ENCODE results near the gene C1QTNF5. TPM values are rescaled to one million over a fixed set of nuclear protein-coding genes. Genes with fewer than 3 reads are reported as not detected.

C1QTNF5 gene
- total and polyA plus RNA-seq, 2 donors from 2014 or later, result 40.4 to 42.8 TPM

- no peaks in the 10 kb centered on the region for H3K9me3 ChIP-seq (ENCODE audit: control insufficient read depth in 2 of 3, insufficient read depth in 1 of 3, low read length in 3 of 3)
- no peak overlapping the region for H3K9ac ChIP-seq (ENCODE audit: low read length in 3 of 3)
- no peak for TF ChIP-seq CTCF (IDR thresholded peaks at IDR 0.05; ENCODE audit: borderline replicate concordance, extremely low read depth, insufficient read depth)
- no peak overlapping the region for H3K27ac ChIP-seq (ENCODE audit: low read depth in 2 of 2, low read length in 2 of 2)
- no peaks in the 10 kb centered on the region for H3K4me1 ChIP-seq (ENCODE audit: control insufficient read depth in 2 of 3, insufficient read depth in 2 of 3, low read depth in 1 of 3, low read length in 3 of 3)
- H3K36me3 ChIP-seq (ENCODE audit: control insufficient read depth in 2 of 3, insufficient read depth in 3 of 3, low read length in 3 of 3), result peaks cover 4 to 8% (median 5%) of the 10 kb centered on the region in 3 donors
- no peak for DNase-seq
- no peak overlapping the region for H3K4me3 ChIP-seq (ENCODE audit: low read length in 3 of 3)
- intact Hi-C loops (cut with DNase I), result no loop called here
- FAIRE-seq, result no peak
- H3K27me3 ChIP-seq (ENCODE audit: control insufficient read depth, insufficient read depth, low read length), result no peaks in the 10 kb centered on the region
Observed at GRCh38 chr11:119305556-119306372, 34.9 kb downstream of the C1QTNF5 start.

DNA sequence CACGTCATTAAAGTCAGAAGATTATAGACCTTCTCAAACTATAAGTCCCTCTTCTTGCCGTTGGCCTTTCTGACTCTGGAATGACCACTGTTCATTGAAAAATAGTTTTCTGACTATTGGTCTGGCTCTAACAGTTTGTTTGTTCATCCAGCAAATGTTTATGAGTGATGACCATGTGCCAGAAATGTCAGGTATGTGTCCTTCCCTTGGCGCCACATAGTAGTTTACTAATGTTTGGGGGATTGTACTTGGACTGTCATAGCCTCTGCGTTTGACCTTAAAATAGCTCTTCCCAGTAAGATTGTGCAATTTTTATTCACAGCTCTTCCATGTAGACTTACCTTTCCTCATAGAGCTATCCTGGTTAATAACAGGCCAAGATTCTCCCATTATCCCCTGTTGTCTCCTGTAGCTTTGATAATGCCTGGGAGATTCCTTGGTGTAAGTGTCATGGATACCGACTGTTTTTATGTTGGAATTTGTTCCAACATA lies 37.4 kb downstream of the C1QTNF5 start:
- no peaks in the 10 kb centered on the region for H3K27me3 ChIP-seq (ENCODE audit: control insufficient read depth, insufficient read depth, low read length)
- H3K9me3 ChIP-seq (ENCODE audit: control insufficient read depth in 2 of 3, insufficient read depth in 1 of 3, low read length in 3 of 3), result no peaks in the 10 kb centered on the region
- no peak overlapping the region for H3K9ac ChIP-seq (ENCODE audit: low read length in 3 of 3)
- no peaks in the 10 kb centered on the region for H3K4me1 ChIP-seq (ENCODE audit: control insufficient read depth in 2 of 3, insufficient read depth in 2 of 3, low read depth in 1 of 3, low read length in 3 of 3)
- no peak for TF ChIP-seq CTCF (IDR thresholded peaks at IDR 0.05; ENCODE audit: borderline replicate concordance, extremely low read depth, insufficient read depth)
- intact Hi-C loops (cut with DNase I), result no loop called here
- no peak overlapping the region for H3K27ac ChIP-seq (ENCODE audit: low read depth in 2 of 2, low read length in 2 of 2)
- DNase-seq, result no peak
- H3K4me3 ChIP-seq (ENCODE audit: low read length in 3 of 3), result no peak overlapping the region
- peaks cover 6 to 27% (median 14%) of the 10 kb centered on the region in 3 donors for H3K36me3 ChIP-seq (ENCODE audit: control insufficient read depth in 2 of 3, insufficient read depth in 3 of 3, low read length in 3 of 3)
- FAIRE-seq, result no peak

DNA sequence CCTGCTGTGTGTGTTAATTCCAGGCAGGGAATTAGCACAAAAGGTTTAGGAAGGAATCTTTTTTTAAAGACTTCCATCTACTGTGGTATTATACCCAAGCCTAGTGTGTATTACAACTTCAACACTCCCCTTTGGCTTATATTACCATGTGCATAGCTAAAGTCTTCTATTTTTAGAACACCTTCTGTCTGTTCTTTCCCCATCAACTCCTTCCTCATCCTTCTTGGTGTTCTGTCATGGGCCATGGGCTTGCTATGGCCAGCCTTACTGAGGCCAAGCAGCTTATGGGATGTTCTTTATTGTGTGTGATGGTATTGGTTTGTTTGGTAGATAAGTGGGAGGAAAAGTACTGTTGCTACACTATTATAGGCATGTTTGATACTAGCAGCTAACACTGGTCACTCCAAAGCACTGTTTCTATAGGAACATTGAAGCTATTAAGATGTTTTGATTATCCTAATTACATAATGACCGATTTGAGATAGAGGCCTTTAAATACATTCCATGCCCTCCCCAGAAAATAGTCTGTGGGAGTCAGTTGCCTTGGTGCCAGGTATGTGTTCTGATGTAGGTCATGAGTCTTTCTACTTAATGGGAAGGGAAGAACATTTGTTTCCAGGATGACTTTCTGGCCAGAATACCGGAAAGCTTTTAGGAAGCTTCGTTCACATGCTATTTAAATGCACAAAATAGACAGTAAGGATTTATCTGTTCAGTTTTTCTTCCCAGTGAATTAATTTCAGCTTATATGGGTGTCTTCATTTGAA lies 40.3 kb downstream of the C1QTNF5 start:
- Histone ChIP-seq H3K4me3 (ENCODE audit: low read length in 3 of 3) (no peak overlapping the region), H3K27ac (ENCODE audit: low read depth in 2 of 2, low read length in 2 of 2) (no peak overlapping the region), H3K9ac (ENCODE audit: low read length in 3 of 3) (no peak overlapping the region), H3K9me3 (ENCODE audit: control insufficient read depth in 2 of 3, insufficient read depth in 1 of 3, low read length in 3 of 3) (no peaks in the 10 kb centered on the region), H3K4me1 (ENCODE audit: control insufficient read depth in 2 of 3, insufficient read depth in 2 of 3, low read depth in 1 of 3, low read length in 3 of 3) (no peaks in the 10 kb centered on the region), H3K36me3 (ENCODE audit: control insufficient read depth in 2 of 3, insufficient read depth in 3 of 3, low read length in 3 of 3) (peaks cover 6 to 28% (median 28%) of the 10 kb centered on the region in 3 donors), H3K27me3 (ENCODE audit: control insufficient read depth, insufficient read depth, low read length) (no peaks in the 10 kb centered on the region)
- no peak for TF ChIP-seq CTCF (IDR thresholded peaks at IDR 0.05; ENCODE audit: borderline replicate concordance, extremely low read depth, insufficient read depth)
- intact Hi-C loops (cut with DNase I), result no loop called here
- no peak for FAIRE-seq
- no peak for DNase-seq
